ENCODE results near the gene SDR42E1. TPM values are rescaled to one million over a fixed set of nuclear protein-coding genes. Genes with fewer than 3 reads are reported as not detected.
"Not testable (repeated sequence)": the region's sequence is repeated elsewhere in the genome, so short reads cannot be mapped to it uniquely, and the experiment has no call there.

Gene SDR42E1
- total RNA-seq, 1 donor from 2014 or later: 4.2 TPM

- Histone ChIP-seq H3K4me3 (no peak overlapping the region), H3K36me3 (no peaks in the 10 kb centered on the region), H3K27ac (no peak overlapping the region), H3K27me3 (no peaks in the 10 kb centered on the region), H3K9me3 (no peaks in the 10 kb centered on the region), H3K4me1 (peaks cover 17% of the 10 kb centered on the region)
- no peak for DNase-seq (ENCODE audit: extremely low spot score in 2 of 2)
- intact Hi-C loops (cut with DNase I): no loop called here
- TF ChIP-seq POLR2A (IDR thresholded peaks at IDR 0.05) (no peak), POLR2AphosphoS5 (IDR thresholded peaks at IDR 0.05; ENCODE audit: insufficient read depth in 1 of 2, low read depth in 1 of 2) (no peak), CTCF (IDR thresholded peaks at IDR 0.05) (no peak)
Observed at GRCh38 chr16:81992859-81993258, 18.4 kb downstream of the SDR42E1 start.

- intact Hi-C loops (cut with DNase I): no loop called here
- no peaks in the 10 kb centered on the region for H3K4me1 ChIP-seq
- H3K9me3 ChIP-seq: no peaks in the 10 kb centered on the region
- H3K36me3 ChIP-seq: no peaks in the 10 kb centered on the region
- H3K4me3 ChIP-seq: no peak overlapping the region
- H3K27ac ChIP-seq: no peak overlapping the region
- H3K27me3 ChIP-seq: no peaks in the 10 kb centered on the region
- no peak for TF ChIP-seq POLR2A (IDR thresholded peaks at IDR 0.05)
- TF ChIP-seq POLR2AphosphoS5 (IDR thresholded peaks at IDR 0.05; ENCODE audit: insufficient read depth in 1 of 2, low read depth in 1 of 2): no peak
- TF ChIP-seq CTCF (IDR thresholded peaks at IDR 0.05): no peak
- no peak for DNase-seq (ENCODE audit: extremely low spot score in 2 of 2)
Observed at GRCh38 chr16:81987706-81988105, 23.6 kb downstream of the SDR42E1 start.

- DNase-seq (ENCODE audit: extremely low spot score in 2 of 2): no peak
- intact Hi-C loops (cut with DNase I): no loop called here
- H3K9me3 ChIP-seq: no peaks in the 10 kb centered on the region
- no peak overlapping the region for H3K27ac ChIP-seq
- no peak for TF ChIP-seq CTCF (IDR thresholded peaks at IDR 0.05)
- TF ChIP-seq POLR2A (IDR thresholded peaks at IDR 0.05): no peak
- TF ChIP-seq POLR2AphosphoS5 (IDR thresholded peaks at IDR 0.05; ENCODE audit: insufficient read depth in 1 of 2, low read depth in 1 of 2): no peak
- no peaks in the 10 kb centered on the region for H3K36me3 ChIP-seq
- H3K27me3 ChIP-seq: no peaks in the 10 kb centered on the region
- H3K4me1 ChIP-seq: no peaks in the 10 kb centered on the region
- no peak overlapping the region for H3K4me3 ChIP-seq
Observed at GRCh38 chr16:81987121-81987520, 24.1 kb downstream of the SDR42E1 start.

GRCh38 chr16:81977335-81977942 lies 33.8 kb downstream of the SDR42E1 start:
- intact Hi-C loops (cut with DNase I); H3K27me3 ChIP-seq; H3K27ac ChIP-seq; H3K4me1 ChIP-seq; DNase-seq (ENCODE audit: extremely low spot score in 2 of 2); H3K9me3 ChIP-seq; H3K36me3 ChIP-seq; H3K4me3 ChIP-seq: not testable (repeated sequence)

GRCh38 chr16:81975637-81976036 lies 35.6 kb downstream of the SDR42E1 start:
- H3K36me3 ChIP-seq: no peaks in the 10 kb centered on the region
- no peaks in the 10 kb centered on the region for H3K4me1 ChIP-seq
- DNase-seq (ENCODE audit: extremely low spot score in 2 of 2): no peak
- no peak overlapping the region for H3K27ac ChIP-seq
- intact Hi-C loops (cut with DNase I): no loop called here
- H3K27me3 ChIP-seq: no peaks in the 10 kb centered on the region
- no peaks in the 10 kb centered on the region for H3K9me3 ChIP-seq
- TF ChIP-seq POLR2AphosphoS5 (IDR thresholded peaks at IDR 0.05; ENCODE audit: insufficient read depth in 1 of 2, low read depth in 1 of 2) (no peak), CTCF (IDR thresholded peaks at IDR 0.05) (no peak), POLR2A (IDR thresholded peaks at IDR 0.05) (no peak)
- H3K4me3 ChIP-seq: no peak overlapping the region
